ENCODE data around the gene PTPRN2.

Gene PTPRN2

GRCh38 chr7:158111906-158112570 is 475.6 kb downstream of the PTPRN2 start:
- Histone ChIP-seq H3K36me3 (ENCODE audit: control insufficient read depth, insufficient read depth, low read length) (no peaks in the 10 kb centered on the region), H3K27me3 (ENCODE audit: control insufficient read depth, insufficient read depth, low read length) (no peaks in the 10 kb centered on the region), H3K4me1 (ENCODE audit: control insufficient read depth, insufficient read depth, low read length) (peaks cover 4% of the 10 kb centered on the region; the same call in 1 of the 2 replicates), H3K9me3 (ENCODE audit: control insufficient read depth, insufficient read depth, low read depth, low read length) (peaks cover 92% of the 10 kb centered on the region), H3K9ac (ENCODE audit: low read length) (no peak overlapping the region), H3K27ac (ENCODE audit: low read depth, low read length) (no peak overlapping the region), H3K4me3 (ENCODE audit: low read depth, low read length) (no peak overlapping the region)

- Histone ChIP-seq H3K36me3 (ENCODE audit: control insufficient read depth, insufficient read depth, low read length) (no peaks in the 10 kb centered on the region), H3K27me3 (ENCODE audit: control insufficient read depth, insufficient read depth, low read length) (no peaks in the 10 kb centered on the region), H3K27ac (ENCODE audit: low read depth, low read length) (no peak overlapping the region), H3K4me1 (ENCODE audit: control insufficient read depth, insufficient read depth, low read length) (peaks cover 4% of the 10 kb centered on the region; the same call in 1 of the 2 replicates), H3K4me3 (ENCODE audit: low read depth, low read length) (no peak overlapping the region), H3K9me3 (ENCODE audit: control insufficient read depth, insufficient read depth, low read depth, low read length) (peaks cover 90% of the 10 kb centered on the region), H3K9ac (ENCODE audit: low read length) (no peak overlapping the region)
Measured at GRCh38 chr7:158111049-158111751, 476.4 kb downstream of the PTPRN2 start.

- no peaks in the 10 kb centered on the region for H3K36me3 ChIP-seq (ENCODE audit: control insufficient read depth, insufficient read depth, low read length)
- no peak overlapping the region for H3K9ac ChIP-seq (ENCODE audit: low read length)
- H3K4me1 ChIP-seq (ENCODE audit: control insufficient read depth, insufficient read depth, low read length) = peaks cover 4% of the 10 kb centered on the region; the same call in 1 of the 2 replicates
- no peak overlapping the region for H3K4me3 ChIP-seq (ENCODE audit: low read depth, low read length)
- peaks cover 90% of the 10 kb centered on the region for H3K9me3 ChIP-seq (ENCODE audit: control insufficient read depth, insufficient read depth, low read depth, low read length)
- H3K27ac ChIP-seq (ENCODE audit: low read depth, low read length) = no peak overlapping the region
- peaks cover 2% of the 10 kb centered on the region; the same call in 1 of the 2 replicates for H3K27me3 ChIP-seq (ENCODE audit: control insufficient read depth, insufficient read depth, low read length)
Measured at GRCh38 chr7:158110661-158111048, 477.0 kb downstream of the PTPRN2 start.

- Histone ChIP-seq H3K4me1 (ENCODE audit: control insufficient read depth, insufficient read depth, low read length) (peaks cover 4% of the 10 kb centered on the region; the same call in 1 of the 2 replicates), H3K27ac (ENCODE audit: low read depth, low read length) (no peak overlapping the region), H3K27me3 (ENCODE audit: control insufficient read depth, insufficient read depth, low read length) (peaks cover 8% of the 10 kb centered on the region; the same call in 1 of the 2 replicates), H3K9ac (ENCODE audit: low read length) (no peak overlapping the region), H3K36me3 (ENCODE audit: control insufficient read depth, insufficient read depth, low read length) (no peaks in the 10 kb centered on the region), H3K4me3 (ENCODE audit: low read depth, low read length) (no peak overlapping the region), H3K9me3 (ENCODE audit: control insufficient read depth, insufficient read depth, low read depth, low read length) (peaks cover 90% of the 10 kb centered on the region; the same call in 1 of the 2 replicates)
Measured at GRCh38 chr7:158110034-158110590, 477.5 kb downstream of the PTPRN2 start.

- peaks cover 90% of the 10 kb centered on the region; the same call in 1 of the 2 replicates for H3K9me3 ChIP-seq (ENCODE audit: control insufficient read depth, insufficient read depth, low read depth, low read length)
- peaks cover 8% of the 10 kb centered on the region; the same call in 1 of the 2 replicates for H3K27me3 ChIP-seq (ENCODE audit: control insufficient read depth, insufficient read depth, low read length)
- no peak overlapping the region for H3K9ac ChIP-seq (ENCODE audit: low read length)
Measured at GRCh38 chr7:158109364-158110033, 478.1 kb downstream of the PTPRN2 start.

GRCh38 chr7:158108646-158109293 is 478.9 kb downstream of the PTPRN2 start:
- Histone ChIP-seq H3K4me3 (ENCODE audit: low read depth, low read length) (no peak overlapping the region), H3K27me3 (ENCODE audit: control insufficient read depth, insufficient read depth, low read length) (peaks cover 8% of the 10 kb centered on the region; the same call in 1 of the 2 replicates), H3K4me1 (ENCODE audit: control insufficient read depth, insufficient read depth, low read length) (peaks cover 4% of the 10 kb centered on the region; the same call in 1 of the 2 replicates), H3K27ac (ENCODE audit: low read depth, low read length) (no peak overlapping the region), H3K9me3 (ENCODE audit: control insufficient read depth, insufficient read depth, low read depth, low read length) (peaks cover 88% of the 10 kb centered on the region; the same call in 1 of the 2 replicates), H3K36me3 (ENCODE audit: control insufficient read depth, insufficient read depth, low read length) (no peaks in the 10 kb centered on the region), H3K9ac (ENCODE audit: low read length) (no peak overlapping the region)

More at GRCh38 chr7:158109364-158110033, 478.1 kb downstream of the PTPRN2 start:
- Histone ChIP-seq H3K4me1 (ENCODE audit: control insufficient read depth, insufficient read depth, low read length) (peaks cover 4% of the 10 kb centered on the region; the same call in 1 of the 2 replicates), H3K27ac (ENCODE audit: low read depth, low read length) (no peak overlapping the region), H3K36me3 (ENCODE audit: control insufficient read depth, insufficient read depth, low read length) (no peaks in the 10 kb centered on the region), H3K4me3 (ENCODE audit: low read depth, low read length) (no peak overlapping the region)

GRCh38 chr7:158107806-158108205 is 479.8 kb downstream of the PTPRN2 start:
- H3K27ac ChIP-seq (ENCODE audit: low read depth, low read length) = no peak overlapping the region
- H3K9me3 ChIP-seq (ENCODE audit: control insufficient read depth, insufficient read depth, low read depth, low read length) = peaks cover 87% of the 10 kb centered on the region; the same call in 1 of the 2 replicates
- no peak overlapping the region for H3K9ac ChIP-seq (ENCODE audit: low read length)
- H3K27me3 ChIP-seq (ENCODE audit: control insufficient read depth, insufficient read depth, low read length) = peaks cover 8% of the 10 kb centered on the region; the same call in 1 of the 2 replicates
- peaks cover 4% of the 10 kb centered on the region; the same call in 1 of the 2 replicates for H3K4me1 ChIP-seq (ENCODE audit: control insufficient read depth, insufficient read depth, low read length)
- no peak overlapping the region for H3K4me3 ChIP-seq (ENCODE audit: low read depth, low read length)
- H3K36me3 ChIP-seq (ENCODE audit: control insufficient read depth, insufficient read depth, low read length) = no peaks in the 10 kb centered on the region

GRCh38 chr7:158106272-158106671 is 481.4 kb downstream of the PTPRN2 start:
- Histone ChIP-seq H3K27ac (ENCODE audit: low read depth, low read length) (no peak overlapping the region), H3K9me3 (ENCODE audit: control insufficient read depth, insufficient read depth, low read depth, low read length) (peaks cover 89% of the 10 kb centered on the region; the same call in 1 of the 2 replicates), H3K27me3 (ENCODE audit: control insufficient read depth, insufficient read depth, low read length) (peaks cover 8% of the 10 kb centered on the region; the same call in 1 of the 2 replicates), H3K4me1 (ENCODE audit: control insufficient read depth, insufficient read depth, low read length) (no peaks in the 10 kb centered on the region; the same call in 1 of the 2 replicates), H3K36me3 (ENCODE audit: control insufficient read depth, insufficient read depth, low read length) (no peaks in the 10 kb centered on the region), H3K4me3 (ENCODE audit: low read depth, low read length) (no peak overlapping the region), H3K9ac (ENCODE audit: low read length) (no peak overlapping the region)

GRCh38 chr7:158103378-158103777 is 484.2 kb downstream of the PTPRN2 start:
- no peaks in the 10 kb centered on the region for H3K36me3 ChIP-seq (ENCODE audit: control insufficient read depth, insufficient read depth, low read length)
- no peaks in the 10 kb centered on the region for H3K4me1 ChIP-seq (ENCODE audit: control insufficient read depth, insufficient read depth, low read length)
- H3K27ac ChIP-seq (ENCODE audit: low read depth, low read length) = no peak overlapping the region
- no peak overlapping the region for H3K4me3 ChIP-seq (ENCODE audit: low read depth, low read length)
- peaks cover 62% of the 10 kb centered on the region; the same call in 1 of the 2 replicates for H3K9me3 ChIP-seq (ENCODE audit: control insufficient read depth, insufficient read depth, low read depth, low read length)
- no peak overlapping the region for H3K9ac ChIP-seq (ENCODE audit: low read length)
- H3K27me3 ChIP-seq (ENCODE audit: control insufficient read depth, insufficient read depth, low read length) = peaks cover 8% of the 10 kb centered on the region; the same call in 1 of the 2 replicates

- Histone ChIP-seq H3K36me3 (ENCODE audit: control insufficient read depth, insufficient read depth, low read length) (no peaks in the 10 kb centered on the region), H3K27ac (ENCODE audit: low read depth, low read length) (no peak overlapping the region), H3K27me3 (ENCODE audit: control insufficient read depth, insufficient read depth, low read length) (peaks cover 8% of the 10 kb centered on the region; the same call in 1 of the 2 replicates), H3K9me3 (ENCODE audit: control insufficient read depth, insufficient read depth, low read depth, low read length) (peaks cover 60% of the 10 kb centered on the region; the same call in 1 of the 2 replicates), H3K4me3 (ENCODE audit: low read depth, low read length) (no peak overlapping the region), H3K9ac (ENCODE audit: low read length) (no peak overlapping the region), H3K4me1 (ENCODE audit: control insufficient read depth, insufficient read depth, low read length) (no peaks in the 10 kb centered on the region)
Measured at GRCh38 chr7:158102897-158103296, 484.7 kb downstream of the PTPRN2 start.
